IPS-NIHi7 (cell line): ENCODE measurements around the gene LRRC66.

Experiments
- DNase-seq: peaks from one replicate; pipeline ENCODE4 v3.0.0; 2012; ENCODE audit warnings: mixed read lengths; ENCODE audit errors: extremely low spot score

Gene LRRC66

GRCh38 chr4:52014903-52015302 lies 5.3 kb downstream of the LRRC66 start:
- DNase-seq = no peak

DNA sequence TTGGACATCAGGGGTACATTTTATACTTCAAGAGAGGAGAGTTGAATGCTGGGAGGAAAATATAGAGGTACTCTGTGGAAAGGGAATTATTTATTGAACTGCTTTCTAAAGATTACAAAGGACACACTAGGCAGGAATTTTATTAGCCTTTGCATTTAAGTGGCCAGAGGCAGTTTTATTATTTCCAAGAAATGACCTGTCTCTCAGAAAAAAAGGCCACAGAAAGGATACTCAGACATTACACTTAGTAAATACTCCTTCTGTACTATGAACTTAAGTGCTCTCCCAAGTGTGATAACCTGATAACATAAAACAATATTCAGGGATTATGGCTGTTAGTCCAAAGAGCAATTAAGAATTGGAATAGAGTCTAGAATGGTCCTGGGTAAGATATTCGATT lies 7.5 kb downstream of the LRRC66 start:
- no peak for DNase-seq

GRCh38 chr4:52010986-52011385 lies 9.2 kb downstream of the LRRC66 start:
- DNase-seq = no peak

GRCh38 chr4:52006887-52007286 lies 13.3 kb downstream of the LRRC66 start:
- no peak for DNase-seq

DNA sequence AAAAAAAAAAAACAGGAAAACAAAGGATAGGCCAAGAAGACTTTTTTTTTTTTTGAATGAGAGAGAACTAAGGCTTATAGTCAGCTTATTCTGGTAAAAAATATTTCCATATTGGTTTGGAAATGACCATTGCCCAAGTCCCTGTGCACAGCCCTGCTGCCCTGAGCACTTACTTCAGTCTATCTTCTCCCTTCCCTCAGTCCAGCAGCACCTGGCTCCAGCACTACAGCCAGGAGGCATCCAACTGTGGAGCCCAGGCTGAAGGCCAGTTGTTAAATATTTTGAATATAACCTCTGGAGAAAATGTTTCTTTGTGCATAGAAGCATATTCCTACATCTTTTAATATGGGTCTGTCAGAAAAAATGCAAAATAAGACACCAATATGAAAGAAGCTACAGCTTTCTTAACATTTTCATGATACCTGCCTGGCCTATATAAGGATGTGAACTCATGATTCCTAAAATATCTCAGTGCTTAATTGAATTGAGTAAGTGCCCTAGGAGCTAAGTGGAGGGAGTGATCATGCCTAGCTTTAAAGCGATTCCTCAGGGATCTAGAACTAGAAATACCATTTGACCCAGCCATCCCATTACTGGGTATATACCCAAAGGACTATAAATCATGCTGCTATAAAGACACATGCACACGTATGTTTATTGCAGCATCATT lies 14.4 kb downstream of the LRRC66 start:
- no peak for DNase-seq

GRCh38 chr4:52004414-52004813 lies 15.7 kb downstream of the LRRC66 start:
- no peak for DNase-seq

- DNase-seq = no peak
Observed at GRCh38 chr4:52001616-52002015, 18.5 kb downstream of the LRRC66 start.

DNA sequence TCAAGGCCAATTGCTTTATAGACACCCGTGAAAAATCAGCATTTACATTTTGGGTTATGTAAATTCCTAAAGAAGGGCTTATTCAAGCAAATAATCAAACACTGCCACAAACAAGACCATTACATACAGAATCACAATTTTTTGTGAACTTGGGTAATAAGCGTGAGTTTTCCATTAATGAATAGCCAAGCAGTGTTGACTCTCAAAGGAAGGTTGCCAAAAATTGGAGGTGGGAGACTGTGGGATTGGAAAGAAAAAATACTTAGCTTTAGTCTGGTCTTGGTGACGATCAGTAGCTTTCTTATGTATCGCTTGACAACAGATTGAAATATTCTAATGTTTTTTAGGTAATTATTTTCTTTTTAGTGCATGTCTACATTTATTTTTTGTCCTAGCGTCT lies 20.9 kb downstream of the LRRC66 start:
- no peak for DNase-seq

DNA sequence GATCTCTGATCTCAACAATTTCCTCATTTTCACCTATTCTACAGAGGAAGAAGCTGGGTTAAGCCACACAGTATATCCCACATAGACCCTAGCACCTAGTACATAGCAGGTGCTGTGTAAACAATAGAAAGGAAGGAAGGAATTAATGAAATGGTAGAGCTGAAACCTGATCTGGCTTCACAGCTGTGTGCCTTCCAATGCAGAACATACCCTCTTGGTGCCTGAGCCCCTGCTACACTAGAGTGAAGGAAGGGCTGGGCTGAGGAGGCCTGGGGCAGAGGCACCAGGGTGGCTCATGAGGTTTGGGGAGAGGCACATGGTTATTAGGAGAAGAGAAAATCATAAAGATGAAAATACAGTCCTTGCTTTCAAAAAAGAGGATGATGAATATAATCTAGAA lies 21.3 kb downstream of the LRRC66 start:
- no peak for DNase-seq

DNA sequence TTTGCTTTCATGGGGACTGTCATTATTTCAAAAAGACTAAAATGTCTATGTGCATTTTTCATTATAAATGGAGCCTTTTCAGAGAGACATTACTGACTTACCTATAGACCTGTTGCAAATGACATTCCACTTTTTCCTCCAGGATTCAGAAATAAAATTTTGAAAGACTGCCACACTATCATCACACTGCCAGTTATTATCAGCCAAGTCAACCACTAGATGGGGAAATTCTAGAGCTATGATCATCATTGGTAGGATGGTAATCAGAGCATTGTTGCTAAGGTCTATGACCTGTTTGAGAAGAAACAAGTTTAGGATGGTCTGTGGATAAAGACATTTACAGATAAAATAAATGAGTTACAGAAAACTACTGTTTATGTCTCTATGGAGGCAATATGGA lies 22.5 kb downstream of the LRRC66 start:
- DNase-seq = no peak

- DNase-seq = no peak
Observed at GRCh38 chr4:51995647-51996220, 24.4 kb downstream of the LRRC66 start.

GRCh38 chr4:51965862-51966261 lies 54.3 kb downstream of the LRRC66 start:
- no peak for DNase-seq

- no peak for DNase-seq
Observed at GRCh38 chr4:51963841-51964517, 56.2 kb downstream of the LRRC66 start.

DNA sequence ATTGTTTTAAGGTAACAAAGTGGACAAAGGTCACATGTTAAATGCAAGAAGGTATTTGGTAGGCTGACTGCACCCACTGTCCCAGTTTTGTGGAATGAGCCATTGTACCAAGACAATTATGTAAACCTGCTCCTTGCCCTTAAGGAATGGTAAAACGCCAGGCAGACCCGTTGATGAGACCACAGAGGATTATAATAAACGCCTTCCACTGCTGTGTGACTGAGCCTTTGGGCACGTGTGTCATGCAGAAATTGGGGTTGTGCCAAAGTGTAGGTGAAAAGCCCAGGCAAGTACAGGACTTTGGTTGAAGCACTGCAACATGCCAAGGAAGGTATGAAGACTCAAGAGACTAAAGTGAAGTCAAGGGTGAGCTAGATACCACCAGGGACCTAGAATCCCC lies 59.7 kb downstream of the LRRC66 start:
- DNase-seq = no peak

DNA sequence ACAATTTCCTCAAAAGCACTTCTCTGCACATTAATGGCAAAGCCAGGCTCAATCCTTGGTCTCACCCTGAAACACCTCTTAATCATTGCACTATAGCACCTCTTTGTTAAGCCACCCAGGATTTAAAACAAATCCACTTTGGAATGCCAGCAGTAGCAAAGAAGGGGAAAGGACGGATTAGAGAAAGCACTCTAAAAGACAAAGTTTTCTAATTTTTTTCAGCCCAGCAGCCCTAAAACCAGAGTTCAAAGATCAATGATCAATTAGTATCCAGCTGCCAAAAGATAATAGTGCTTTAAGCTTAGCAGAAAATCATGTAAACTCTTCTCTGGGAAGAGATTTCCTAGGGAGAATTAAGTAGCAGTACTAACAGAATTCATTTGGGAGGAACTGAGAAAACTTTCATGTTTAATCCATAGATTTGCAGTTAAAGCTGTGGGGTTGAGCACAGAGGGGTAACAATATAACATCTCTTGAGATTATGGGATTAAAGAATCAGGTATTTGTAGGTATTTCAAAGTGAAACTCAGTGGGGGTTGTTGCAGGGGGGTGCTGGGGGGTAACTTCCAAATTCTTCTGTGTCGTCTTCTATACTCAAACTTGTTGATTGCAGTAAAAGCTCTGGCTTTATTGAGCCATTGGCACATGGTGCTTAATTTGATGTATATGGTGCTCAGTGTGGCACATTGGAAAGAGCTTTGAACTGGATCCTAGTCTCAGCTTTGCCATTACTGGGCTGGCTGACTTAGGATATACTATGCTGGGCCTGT lies 61.8 kb downstream of the LRRC66 start:
- no peak for DNase-seq
